CD4-positive, alpha-beta T cell treated with Interleukin-4 for 4 hours (primary cell): ENCODE results near the gene NR4A1.

Experiments
- DNase-seq: peaks from one replicate; pipeline ENCODE4 v3.0.0-alpha.2; 2020

NR4A1 gene

GRCh38 chr12:52059582-52060497 is 8.6 kb downstream of the NR4A1 start:
- DNase-seq, result no peak

- no peak for DNase-seq
Measured at GRCh38 chr12:52060498-52061177, 9.4 kb downstream of the NR4A1 start.

DNA sequence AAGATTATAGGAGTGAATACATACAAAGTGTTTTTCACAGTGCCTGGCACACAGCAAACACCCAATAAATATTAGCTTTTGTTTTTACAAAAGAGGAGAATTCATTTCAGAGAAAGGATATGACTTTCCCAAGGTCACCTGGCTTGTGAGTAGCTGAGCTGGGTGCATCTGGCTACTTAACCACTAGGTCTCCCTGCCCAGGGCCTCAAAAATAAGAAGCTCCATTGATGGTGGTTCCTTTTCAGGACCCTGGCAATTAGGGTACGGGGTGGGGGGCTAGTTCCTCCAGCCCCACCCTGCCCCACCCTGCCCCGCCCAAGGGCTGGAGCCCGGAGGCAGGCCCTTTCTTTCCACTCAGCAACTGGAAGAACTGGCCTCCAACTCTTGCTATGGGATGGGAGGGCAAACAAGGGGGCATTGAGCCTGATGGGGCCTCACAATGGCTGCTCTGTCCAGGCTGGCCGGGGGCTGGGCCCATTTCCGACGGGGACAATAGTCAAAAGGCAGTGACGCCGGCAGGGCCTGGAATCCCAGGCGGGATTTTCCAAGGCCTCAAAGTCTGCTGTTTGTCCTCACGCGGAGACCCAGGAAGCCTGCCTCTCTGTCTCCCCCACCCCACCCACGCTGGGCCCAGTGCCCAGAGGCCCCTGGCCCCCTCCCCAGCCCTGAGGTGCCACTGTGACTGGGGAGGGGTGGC is 10.4 kb downstream of the NR4A1 start:
- DNase-seq, result no peak

- no peak for DNase-seq
Measured at GRCh38 chr12:52062167-52063081, 11.2 kb downstream of the NR4A1 start.

- no peak for DNase-seq
Measured at GRCh38 chr12:52063082-52063924, 12.1 kb downstream of the NR4A1 start.

GRCh38 chr12:52063981-52064649 is 12.9 kb downstream of the NR4A1 start:
- DNase-seq, result no peak

DNA sequence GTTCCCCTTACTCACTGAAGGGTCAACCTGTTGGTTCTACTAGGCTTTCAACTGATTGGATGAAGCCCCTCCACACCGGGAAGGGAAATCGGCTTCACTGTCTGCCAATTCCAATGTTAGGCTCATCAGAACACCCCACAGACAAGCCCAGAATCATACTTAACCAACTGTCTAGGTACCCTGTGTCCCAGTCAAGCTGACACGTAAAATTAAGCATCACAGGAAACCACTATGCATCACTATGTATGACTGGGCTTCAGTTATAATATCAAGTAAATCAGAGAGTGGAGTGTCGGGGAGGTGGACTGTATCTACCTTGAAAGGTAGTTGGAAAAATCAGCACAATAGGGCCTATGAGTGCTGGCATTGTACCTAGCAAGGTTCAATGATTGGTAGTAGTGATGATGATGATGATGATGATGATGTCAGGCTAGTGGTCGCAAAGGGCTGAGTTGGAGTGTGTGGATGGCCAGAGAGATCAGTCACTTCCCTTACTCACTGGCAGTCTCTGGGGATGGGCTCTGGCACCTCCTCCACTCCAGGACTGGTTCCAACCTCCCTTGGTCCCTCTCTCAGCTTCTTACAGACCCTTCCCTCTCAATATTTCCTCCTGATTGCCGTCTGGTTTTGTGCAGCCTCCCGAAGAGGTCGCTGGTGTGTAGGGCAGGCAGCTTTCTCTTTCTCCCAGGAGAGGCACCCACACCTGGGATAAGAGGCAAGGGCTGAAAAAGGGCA is 15.3 kb downstream of the NR4A1 start:
- no peak for DNase-seq

DNA sequence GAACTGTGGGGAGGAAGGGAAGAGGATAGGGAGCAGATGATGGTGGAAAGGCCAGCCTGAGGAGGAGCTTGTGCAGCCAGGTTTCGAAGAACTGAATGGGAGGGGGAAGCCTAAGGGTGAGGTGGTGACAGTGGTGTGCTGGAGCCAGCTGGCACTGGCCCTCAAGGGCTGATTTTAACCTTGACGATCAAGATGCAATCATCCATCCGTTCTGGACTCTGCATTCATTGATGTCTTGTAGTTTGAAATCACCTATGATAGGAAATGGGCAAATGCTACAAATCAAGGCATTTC is 15.8 kb downstream of the NR4A1 start:
- DNase-seq, result no peak

GRCh38 chr12:52069327-52070184 is 18.3 kb downstream of the NR4A1 start, which contains the start of gene ATG101:
ATG101 (plus strand) TSS chr12:52069978; CDS start chr12:52073651, 3,673 bp downstream.
- DNase-seq, result peak; percentile 92

DNA sequence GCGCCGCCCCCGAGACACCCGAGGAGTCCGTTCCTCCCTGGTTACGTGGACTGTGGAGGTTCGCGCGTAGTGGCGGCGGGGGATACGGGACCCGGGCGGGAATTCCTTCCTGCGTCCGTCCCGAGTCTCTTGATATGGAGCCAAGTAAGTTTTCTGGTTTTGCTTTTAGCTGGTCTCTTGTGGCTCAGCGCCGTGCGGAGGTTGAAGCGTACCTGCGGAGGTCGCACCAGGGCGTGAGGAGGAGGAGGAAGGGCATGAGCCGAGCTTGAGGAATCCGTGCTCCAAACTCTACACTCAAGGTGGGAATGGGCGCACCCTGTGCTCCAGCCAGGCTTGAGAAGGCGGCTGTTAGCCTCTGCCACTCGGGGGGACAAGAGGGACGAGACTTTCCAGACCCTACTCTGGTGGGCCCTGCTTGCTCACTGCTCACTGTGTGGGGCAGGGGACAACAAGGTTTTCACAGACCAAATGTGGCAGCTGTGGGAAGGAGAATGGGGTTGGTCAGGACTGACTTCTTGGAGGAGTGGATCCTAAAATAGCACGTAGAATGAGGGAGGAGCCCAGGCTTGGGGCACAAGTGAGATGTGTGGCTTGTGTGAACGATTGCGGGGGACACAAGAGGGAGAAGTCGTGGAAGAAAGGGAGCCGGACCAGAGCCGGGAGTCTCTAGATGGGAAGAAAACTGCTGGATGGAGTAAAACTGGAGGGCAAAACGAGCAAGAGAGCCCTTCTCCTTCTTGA is 19.1 kb downstream of the NR4A1 start:
- DNase-seq, result no peak

DNA sequence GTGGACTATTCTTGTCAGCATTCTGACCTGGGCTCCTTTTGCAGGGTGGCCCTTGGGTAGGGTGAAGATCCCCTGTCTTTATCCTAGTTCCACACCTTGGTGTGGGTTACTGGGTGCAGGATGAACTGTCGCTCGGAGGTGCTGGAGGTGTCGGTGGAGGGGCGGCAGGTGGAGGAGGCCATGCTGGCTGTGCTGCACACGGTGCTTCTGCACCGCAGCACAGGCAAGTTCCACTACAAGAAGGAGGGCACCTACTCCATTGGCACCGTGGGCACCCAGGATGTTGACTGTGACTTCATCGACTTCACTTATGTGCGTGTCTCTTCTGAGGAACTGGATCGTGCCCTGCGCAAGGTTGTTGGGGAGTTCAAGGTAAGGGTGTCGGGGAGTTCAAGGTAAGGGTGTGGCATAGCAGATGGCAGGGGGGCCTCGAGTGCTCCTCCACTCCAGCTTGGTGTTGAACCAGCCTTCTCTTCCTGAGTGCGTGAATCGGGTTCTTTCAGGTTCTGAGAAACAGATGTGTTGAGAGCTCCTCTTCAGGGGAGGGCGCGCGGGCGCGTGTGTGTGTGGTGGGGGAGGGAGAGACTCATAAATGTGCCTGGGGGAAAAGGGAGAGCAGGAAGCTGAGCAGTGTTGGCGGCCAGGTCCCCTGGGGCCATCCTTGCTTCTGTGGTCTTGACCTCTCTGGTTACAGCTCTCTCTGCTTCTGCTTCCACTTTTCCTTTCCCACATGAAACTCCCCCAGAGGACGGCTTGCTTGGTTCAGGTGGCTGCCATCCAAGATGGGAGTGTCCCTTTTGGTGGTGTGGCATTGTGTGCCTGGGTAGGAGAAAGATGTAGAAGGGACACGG is 22.5 kb downstream of the NR4A1 start:
- DNase-seq, result no peak

- no peak for DNase-seq
Measured at GRCh38 chr12:52074971-52075724, 23.9 kb downstream of the NR4A1 start.

DNA sequence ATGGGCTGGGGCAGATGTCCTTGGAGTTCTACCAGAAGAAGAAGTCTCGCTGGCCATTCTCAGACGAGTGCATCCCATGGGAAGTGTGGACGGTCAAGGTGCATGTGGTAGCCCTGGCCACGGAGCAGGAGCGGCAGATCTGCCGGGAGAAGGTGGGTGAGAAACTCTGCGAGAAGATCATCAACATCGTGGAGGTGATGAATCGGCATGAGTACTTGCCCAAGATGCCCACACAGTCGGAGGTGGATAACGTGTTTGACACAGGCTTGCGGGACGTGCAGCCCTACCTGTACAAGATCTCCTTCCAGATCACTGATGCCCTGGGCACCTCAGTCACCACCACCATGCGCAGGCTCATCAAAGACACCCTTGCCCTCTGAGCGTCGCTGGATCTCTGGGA is 25.6 kb downstream of the NR4A1 start:
- no peak for DNase-seq

GRCh38 chr12:52078276-52078675 is 27.0 kb downstream of the NR4A1 start:
- no peak for DNase-seq

GRCh38 chr12:52079576-52080402 is 28.5 kb downstream of the NR4A1 start, which contains the start of gene SMIM41:
SMIM41 (plus strand) TSS chr12:52079704; CDS start chr12:52079780, 76 bp downstream.
- no peak for DNase-seq
